LNCAP (cell line): Measurements from ENCODE around the gene PTPRR.

Source experiments
- TF ChIP-seq, protein P1 (sequence below): fragments of 450-650 bp; IDR thresholded peaks from 2 replicates; pipeline ENCODE4 v1.5.1; 2017; ENCODE audit warnings: mild to moderate bottlenecking

The PTPRR gene

DNA sequence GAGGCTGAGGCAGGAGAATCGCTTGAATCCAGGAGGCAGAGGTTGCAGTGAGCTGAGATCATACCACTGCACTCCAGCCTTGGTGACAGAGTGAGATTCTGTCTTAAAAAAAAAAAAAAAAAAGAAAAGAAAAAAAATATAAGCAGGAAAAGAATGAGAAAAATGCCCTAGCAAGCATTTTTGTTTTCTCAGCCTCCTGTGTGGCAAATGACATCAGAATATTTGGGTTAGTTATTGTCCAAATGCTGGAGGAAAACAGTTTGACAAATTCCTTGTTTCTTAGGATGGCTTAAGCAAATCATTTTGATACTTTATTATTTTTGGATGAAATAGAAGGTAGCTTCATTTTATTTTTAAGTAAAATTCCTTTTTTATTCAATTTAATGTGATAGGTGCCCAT lies 7.5 kb upstream of the PTPRR start:
- TF ChIP-seq, protein P1, sequence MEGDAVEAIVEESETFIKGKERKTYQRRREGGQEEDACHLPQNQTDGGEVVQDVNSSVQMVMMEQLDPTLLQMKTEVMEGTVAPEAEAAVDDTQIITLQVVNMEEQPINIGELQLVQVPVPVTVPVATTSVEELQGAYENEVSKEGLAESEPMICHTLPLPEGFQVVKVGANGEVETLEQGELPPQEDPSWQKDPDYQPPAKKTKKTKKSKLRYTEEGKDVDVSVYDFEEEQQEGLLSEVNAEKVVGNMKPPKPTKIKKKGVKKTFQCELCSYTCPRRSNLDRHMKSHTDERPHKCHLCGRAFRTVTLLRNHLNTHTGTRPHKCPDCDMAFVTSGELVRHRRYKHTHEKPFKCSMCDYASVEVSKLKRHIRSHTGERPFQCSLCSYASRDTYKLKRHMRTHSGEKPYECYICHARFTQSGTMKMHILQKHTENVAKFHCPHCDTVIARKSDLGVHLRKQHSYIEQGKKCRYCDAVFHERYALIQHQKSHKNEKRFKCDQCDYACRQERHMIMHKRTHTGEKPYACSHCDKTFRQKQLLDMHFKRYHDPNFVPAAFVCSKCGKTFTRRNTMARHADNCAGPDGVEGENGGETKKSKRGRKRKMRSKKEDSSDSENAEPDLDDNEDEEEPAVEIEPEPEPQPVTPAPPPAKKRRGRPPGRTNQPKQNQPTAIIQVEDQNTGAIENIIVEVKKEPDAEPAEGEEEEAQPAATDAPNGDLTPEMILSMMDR, result no peak

DNA sequence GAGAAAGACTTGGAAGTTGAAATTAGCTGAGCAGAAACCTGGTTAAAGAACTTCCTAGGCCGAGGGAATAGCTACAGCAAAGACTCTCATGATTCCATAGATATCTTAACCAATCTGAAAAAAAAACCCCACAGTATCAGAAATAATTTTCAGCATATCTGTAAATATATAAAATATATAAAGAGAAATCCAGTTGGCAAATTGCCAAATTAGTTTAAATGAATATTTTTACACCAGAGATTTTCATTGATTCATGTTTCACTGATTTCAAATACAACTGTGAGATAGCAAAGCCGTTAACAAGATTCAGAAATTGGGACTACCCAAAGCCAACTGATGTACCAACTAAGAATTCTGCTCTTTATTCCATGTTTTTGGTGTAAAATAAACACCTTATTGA lies 6.8 kb upstream of the PTPRR start:
- TF ChIP-seq, protein P1, result no peak

DNA sequence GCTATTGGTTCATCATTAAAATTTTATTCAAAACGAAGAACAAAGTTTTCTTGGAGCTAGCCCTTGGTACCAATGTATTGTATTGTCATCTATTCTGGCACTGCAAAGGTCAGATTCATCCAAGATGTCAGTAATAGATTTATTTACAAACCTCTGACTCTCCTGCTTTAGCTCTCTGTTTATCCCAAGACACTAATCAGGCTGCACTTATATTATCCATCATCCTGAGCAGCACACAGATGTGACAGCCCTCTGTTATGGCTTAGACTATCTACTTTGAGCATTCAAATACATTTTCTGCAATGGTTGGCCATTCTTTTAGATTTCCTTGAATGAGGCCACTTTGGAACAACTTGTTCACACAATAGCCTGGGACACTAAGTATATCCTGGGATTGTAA lies 5.0 kb upstream of the PTPRR start:
- TF ChIP-seq, protein P1, result no peak

DNA sequence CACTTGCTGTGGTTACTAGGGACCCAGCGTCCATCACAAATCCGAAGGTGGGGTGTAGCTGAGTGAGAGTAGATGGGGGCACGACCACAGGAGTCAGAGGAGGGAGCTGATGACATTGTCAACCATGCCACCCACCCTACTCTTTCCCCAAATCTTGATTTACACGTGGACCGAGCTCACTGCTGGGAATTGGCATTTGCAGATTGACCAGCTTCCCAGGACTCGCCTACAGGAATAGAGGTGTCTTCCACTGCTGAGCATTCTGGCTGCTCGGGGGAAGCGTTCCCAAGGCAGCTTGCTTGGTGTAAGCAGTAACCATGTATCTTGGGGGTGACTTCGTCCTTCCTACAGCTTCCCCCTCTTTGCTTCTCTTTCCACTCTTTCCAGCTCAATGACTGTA lies 353 bp upstream of the PTPRR start:
- TF ChIP-seq, protein P1, result no peak

DNA sequence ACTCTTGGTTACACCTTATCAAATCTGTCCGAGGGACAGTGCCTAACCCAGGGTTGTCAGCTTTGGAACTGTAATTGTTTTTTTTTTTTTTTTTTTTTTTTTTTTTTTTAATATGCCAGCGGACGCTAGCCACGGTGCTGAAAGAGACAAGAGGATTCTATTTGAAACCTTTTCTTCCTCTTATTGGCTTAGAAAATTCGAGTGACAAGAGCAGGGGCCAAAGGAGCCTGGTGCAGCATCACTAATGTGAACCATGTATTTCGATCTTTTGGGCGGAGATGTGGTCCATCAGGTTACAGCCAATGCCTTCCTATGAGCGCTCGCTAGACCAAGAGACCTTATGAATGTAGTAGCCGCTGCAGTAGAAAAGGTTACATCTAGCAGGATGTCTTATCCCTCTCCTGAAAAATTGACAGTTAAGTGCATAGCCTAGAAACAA lies 922 bp downstream of the PTPRR start:
- TF ChIP-seq, protein P1, result no peak

DNA sequence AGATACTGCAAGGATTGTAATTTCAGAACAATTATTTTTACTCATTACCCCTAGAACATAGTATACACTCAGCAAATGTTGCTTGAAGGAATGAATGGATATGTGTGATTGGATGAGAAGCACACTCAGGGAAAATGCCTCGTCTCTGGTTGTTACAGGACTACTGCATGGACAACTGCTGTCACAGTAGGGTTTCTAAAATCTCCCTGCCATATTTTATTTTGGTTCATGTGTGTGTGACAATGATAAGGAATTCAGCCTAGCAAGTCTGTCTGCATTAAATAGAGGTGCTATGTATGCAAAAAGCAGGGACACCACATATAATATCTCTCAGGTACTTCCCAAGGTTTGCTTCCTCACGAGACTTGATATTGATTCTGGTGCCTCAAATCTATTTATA lies 1.4 kb downstream of the PTPRR start:
- TF ChIP-seq, protein P1, result no peak

DNA sequence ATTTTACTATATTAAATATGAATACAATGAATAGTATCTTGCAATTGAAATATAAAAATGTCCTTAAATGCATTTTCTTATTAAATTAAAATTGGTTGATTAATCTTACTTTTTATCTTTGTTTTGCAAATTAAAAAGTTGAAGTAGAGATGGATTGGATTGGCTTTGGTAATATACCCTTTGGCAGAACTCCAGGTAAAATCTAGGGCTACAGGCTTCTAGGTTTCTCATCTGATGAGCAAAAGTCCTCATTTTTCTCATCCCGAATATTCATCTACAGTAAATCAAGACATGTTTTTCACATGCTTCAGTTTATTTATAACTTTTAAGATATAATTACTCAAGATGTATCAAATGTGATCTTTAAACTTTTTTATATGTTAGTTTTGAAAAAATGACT lies 2.2 kb downstream of the PTPRR start:
- TF ChIP-seq, protein P1, result no peak

DNA sequence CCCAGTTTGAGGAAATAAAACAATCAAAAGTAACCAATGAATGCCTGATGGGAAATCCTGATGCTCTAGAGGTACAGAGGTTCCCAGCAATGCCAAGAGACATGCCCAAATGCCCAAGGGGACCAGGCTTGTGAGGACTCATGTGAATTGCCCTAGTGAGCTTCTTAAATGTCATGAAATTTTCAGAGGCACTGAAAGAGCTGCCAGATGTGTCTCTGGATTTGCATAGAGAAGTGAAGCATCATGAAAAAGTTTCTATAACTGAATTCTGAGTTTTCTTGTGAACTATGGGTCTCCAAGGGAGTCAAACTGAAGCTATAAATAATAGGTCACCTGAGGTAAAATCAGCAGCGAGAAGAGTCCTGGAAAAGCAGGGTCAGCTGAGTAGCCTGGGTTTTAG lies 9.9 kb downstream of the PTPRR start:
- TF ChIP-seq, protein P1, result no peak
